ENCODE measurements around the gene SRPK2.

GRCh38 chr7:105245398-105246114, 143.2 kb downstream of the SRPK2 start:
- no peak for TF ChIP-seq POLR2AphosphoS5 (IDR thresholded peaks at IDR 0.05; ENCODE audit: insufficient read depth in 1 of 2, low read depth in 1 of 2)
- TF ChIP-seq, protein P1, sequence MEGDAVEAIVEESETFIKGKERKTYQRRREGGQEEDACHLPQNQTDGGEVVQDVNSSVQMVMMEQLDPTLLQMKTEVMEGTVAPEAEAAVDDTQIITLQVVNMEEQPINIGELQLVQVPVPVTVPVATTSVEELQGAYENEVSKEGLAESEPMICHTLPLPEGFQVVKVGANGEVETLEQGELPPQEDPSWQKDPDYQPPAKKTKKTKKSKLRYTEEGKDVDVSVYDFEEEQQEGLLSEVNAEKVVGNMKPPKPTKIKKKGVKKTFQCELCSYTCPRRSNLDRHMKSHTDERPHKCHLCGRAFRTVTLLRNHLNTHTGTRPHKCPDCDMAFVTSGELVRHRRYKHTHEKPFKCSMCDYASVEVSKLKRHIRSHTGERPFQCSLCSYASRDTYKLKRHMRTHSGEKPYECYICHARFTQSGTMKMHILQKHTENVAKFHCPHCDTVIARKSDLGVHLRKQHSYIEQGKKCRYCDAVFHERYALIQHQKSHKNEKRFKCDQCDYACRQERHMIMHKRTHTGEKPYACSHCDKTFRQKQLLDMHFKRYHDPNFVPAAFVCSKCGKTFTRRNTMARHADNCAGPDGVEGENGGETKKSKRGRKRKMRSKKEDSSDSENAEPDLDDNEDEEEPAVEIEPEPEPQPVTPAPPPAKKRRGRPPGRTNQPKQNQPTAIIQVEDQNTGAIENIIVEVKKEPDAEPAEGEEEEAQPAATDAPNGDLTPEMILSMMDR (IDR thresholded peaks at IDR 0.05): no peak
